HG02759 (cell line): Measurements from ENCODE around the gene CDCA3.

Source experiments
- ATAC-seq: cut with Tn5 transposase; IDR thresholded peaks from one replicate; pipeline ENCODE4 v1.9.1; 2021; ENCODE audit warnings: mild to moderate bottlenecking, moderate library complexity; ENCODE audit not compliant: unreplicated experiment

CDCA3 gene

GRCh38 chr12:6833189-6833890, 17.7 kb downstream of the CDCA3 start:
- no peak for ATAC-seq

- no peak for ATAC-seq
These were observed 19.0 kb downstream of the CDCA3 start for GRCh38 chr12:6832125-6832524.

GRCh38 chr12:6831450-6831995, 19.6 kb downstream of the CDCA3 start:
- no peak for ATAC-seq

- no peak for ATAC-seq
These were observed 20.1 kb downstream of the CDCA3 start for GRCh38 chr12:6830999-6831398.

- no peak for ATAC-seq
These were observed 20.7 kb downstream of the CDCA3 start for GRCh38 chr12:6830286-6830890.

GRCh38 chr12:6829536-6830220, 21.4 kb downstream of the CDCA3 start:
- no peak for ATAC-seq

- ATAC-seq = peak; percentile 17
These were observed 22.1 kb downstream of the CDCA3 start for GRCh38 chr12:6828781-6829535.

GRCh38 chr12:6827982-6828780, 22.9 kb downstream of the CDCA3 start, which contains the start of gene P3H3:
Gene P3H3, plus strand, starts transcription at chr12:6828407. Its CDS starts 34 bp downstream, at chr12:6828441.
- peak; percentile 44 for ATAC-seq

- no peak for ATAC-seq
These were observed 23.6 kb downstream of the CDCA3 start for GRCh38 chr12:6827437-6827911.

- no peak for ATAC-seq
These were observed 24.2 kb downstream of the CDCA3 start for GRCh38 chr12:6826734-6827436.

- ATAC-seq = no peak
These were observed 24.9 kb downstream of the CDCA3 start for GRCh38 chr12:6826125-6826733.

GRCh38 chr12:6825398-6826124, 25.5 kb downstream of the CDCA3 start:
- ATAC-seq = peak; percentile 42

- no peak for ATAC-seq
These were observed 26.1 kb downstream of the CDCA3 start for GRCh38 chr12:6824901-6825381.

GRCh38 chr12:6824085-6824775, 26.9 kb downstream of the CDCA3 start:
- no peak for ATAC-seq

GRCh38 chr12:6823182-6824084, 27.7 kb downstream of the CDCA3 start:
- ATAC-seq = no peak

GRCh38 chr12:6822426-6823135, 28.5 kb downstream of the CDCA3 start:
- no peak for ATAC-seq
